Prostate gland (tissue), 2 donors: ENCODE measurements around the gene TTBK1.

Experiments
- POLR2A ChIP-seq: fragments of 450-650 bp; IDR thresholded peaks from one replicate; pipeline ENCODE4 v1.6.1; 2016; ENCODE audit warnings: antibody characterized with exemption, mild to moderate bottlenecking
- POLR2AphosphoS5 ChIP-seq: sonication (generic); formaldehyde crosslinking; IDR thresholded peaks from one replicate; pipeline ENCODE4 v1.6.1; 2017; ENCODE audit warnings: antibody characterized with exemption
- TF ChIP-seq, protein P1 (sequence below), 4 experiments: fragments of 200-600 bp in 2 of 4; fragments of 450-650 bp in 2 of 4; sonication (generic) in 2 of 4; IDR thresholded peaks; 1 replicate in 3 of 4; 2 replicates in 1 of 4; pipeline ENCODE4 v1.5.1; 2016 to 2019; ENCODE audit warnings: antibody characterized with exemption in 4 of 4, mild to moderate bottlenecking in 2 of 4, moderate library complexity in 2 of 4

- TF ChIP-seq POLR2AphosphoS5: no peak
- TF ChIP-seq, protein P1, sequence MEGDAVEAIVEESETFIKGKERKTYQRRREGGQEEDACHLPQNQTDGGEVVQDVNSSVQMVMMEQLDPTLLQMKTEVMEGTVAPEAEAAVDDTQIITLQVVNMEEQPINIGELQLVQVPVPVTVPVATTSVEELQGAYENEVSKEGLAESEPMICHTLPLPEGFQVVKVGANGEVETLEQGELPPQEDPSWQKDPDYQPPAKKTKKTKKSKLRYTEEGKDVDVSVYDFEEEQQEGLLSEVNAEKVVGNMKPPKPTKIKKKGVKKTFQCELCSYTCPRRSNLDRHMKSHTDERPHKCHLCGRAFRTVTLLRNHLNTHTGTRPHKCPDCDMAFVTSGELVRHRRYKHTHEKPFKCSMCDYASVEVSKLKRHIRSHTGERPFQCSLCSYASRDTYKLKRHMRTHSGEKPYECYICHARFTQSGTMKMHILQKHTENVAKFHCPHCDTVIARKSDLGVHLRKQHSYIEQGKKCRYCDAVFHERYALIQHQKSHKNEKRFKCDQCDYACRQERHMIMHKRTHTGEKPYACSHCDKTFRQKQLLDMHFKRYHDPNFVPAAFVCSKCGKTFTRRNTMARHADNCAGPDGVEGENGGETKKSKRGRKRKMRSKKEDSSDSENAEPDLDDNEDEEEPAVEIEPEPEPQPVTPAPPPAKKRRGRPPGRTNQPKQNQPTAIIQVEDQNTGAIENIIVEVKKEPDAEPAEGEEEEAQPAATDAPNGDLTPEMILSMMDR (IDR thresholded peaks at IDR 0.05): no peak
- no peak for TF ChIP-seq POLR2A
These were observed 31.8 kb downstream of the TTBK1 start for GRCh38 chr6:43274916-43275597.
